ENCODE measurements around the gene CFAP410. TPM values are rescaled to one million over a fixed set of nuclear protein-coding genes. Genes with fewer than 3 reads are reported as not detected.

The CFAP410 gene
- total RNA-seq, 1 donor from 2014 or later: 20.6 TPM

GRCh38 chr21:44324106-44324853 lies 14.9 kb downstream of the CFAP410 start:
- H3K9me3 Mint-ChIP-seq (ENCODE audit: unreplicated experiment): no peaks in the 10 kb centered on the region
- H3K27me3 Mint-ChIP-seq (ENCODE audit: unreplicated experiment): peaks cover 6% of the 10 kb centered on the region
- H3K4me3 Mint-ChIP-seq (ENCODE audit: unreplicated experiment): no peak overlapping the region
- H3K36me3 Mint-ChIP-seq (ENCODE audit: unreplicated experiment): no peaks in the 10 kb centered on the region
- H3K27ac Mint-ChIP-seq (ENCODE audit: unreplicated experiment): no peak overlapping the region
- no peak for DNase-seq
- H3K4me1 Mint-ChIP-seq (ENCODE audit: low read depth, unreplicated experiment): no peaks in the 10 kb centered on the region
- TF ChIP-seq, protein P1, sequence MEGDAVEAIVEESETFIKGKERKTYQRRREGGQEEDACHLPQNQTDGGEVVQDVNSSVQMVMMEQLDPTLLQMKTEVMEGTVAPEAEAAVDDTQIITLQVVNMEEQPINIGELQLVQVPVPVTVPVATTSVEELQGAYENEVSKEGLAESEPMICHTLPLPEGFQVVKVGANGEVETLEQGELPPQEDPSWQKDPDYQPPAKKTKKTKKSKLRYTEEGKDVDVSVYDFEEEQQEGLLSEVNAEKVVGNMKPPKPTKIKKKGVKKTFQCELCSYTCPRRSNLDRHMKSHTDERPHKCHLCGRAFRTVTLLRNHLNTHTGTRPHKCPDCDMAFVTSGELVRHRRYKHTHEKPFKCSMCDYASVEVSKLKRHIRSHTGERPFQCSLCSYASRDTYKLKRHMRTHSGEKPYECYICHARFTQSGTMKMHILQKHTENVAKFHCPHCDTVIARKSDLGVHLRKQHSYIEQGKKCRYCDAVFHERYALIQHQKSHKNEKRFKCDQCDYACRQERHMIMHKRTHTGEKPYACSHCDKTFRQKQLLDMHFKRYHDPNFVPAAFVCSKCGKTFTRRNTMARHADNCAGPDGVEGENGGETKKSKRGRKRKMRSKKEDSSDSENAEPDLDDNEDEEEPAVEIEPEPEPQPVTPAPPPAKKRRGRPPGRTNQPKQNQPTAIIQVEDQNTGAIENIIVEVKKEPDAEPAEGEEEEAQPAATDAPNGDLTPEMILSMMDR (IDR thresholded peaks at IDR 0.05; ENCODE audit: partially characterized antibody, unreplicated experiment): no peak

DNA sequence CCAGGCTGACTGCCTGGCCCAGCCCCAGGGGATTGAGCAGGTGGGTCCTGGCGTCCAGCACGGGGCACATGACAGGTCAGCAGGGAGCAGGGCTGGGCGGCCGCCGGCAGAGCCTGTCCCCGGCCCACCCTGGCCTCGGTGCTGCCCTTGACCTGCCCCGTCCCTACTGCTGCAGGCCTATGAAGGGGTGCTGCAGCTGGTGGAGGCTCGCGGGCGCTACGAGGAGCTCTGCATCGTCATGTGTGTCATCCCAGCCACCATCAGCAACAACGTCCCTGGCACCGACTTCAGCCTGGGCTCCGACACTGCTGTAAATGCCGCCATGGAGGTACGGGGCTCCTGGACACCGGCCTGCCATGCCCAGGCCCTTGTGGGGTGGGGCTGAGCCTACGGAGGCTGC lies 15.6 kb downstream of the CFAP410 start:
- Mint-ChIP-seq H3K4me3 (ENCODE audit: unreplicated experiment) (no peak overlapping the region), H3K36me3 (ENCODE audit: unreplicated experiment) (no peaks in the 10 kb centered on the region), H3K4me1 (ENCODE audit: low read depth, unreplicated experiment) (no peaks in the 10 kb centered on the region), H3K9me3 (ENCODE audit: unreplicated experiment) (no peaks in the 10 kb centered on the region), H3K27me3 (ENCODE audit: unreplicated experiment) (peaks cover 5% of the 10 kb centered on the region), H3K27ac (ENCODE audit: unreplicated experiment) (no peak overlapping the region)
- TF ChIP-seq, protein P1 (IDR thresholded peaks at IDR 0.05; ENCODE audit: partially characterized antibody, unreplicated experiment): no peak
- no peak for DNase-seq

DNA sequence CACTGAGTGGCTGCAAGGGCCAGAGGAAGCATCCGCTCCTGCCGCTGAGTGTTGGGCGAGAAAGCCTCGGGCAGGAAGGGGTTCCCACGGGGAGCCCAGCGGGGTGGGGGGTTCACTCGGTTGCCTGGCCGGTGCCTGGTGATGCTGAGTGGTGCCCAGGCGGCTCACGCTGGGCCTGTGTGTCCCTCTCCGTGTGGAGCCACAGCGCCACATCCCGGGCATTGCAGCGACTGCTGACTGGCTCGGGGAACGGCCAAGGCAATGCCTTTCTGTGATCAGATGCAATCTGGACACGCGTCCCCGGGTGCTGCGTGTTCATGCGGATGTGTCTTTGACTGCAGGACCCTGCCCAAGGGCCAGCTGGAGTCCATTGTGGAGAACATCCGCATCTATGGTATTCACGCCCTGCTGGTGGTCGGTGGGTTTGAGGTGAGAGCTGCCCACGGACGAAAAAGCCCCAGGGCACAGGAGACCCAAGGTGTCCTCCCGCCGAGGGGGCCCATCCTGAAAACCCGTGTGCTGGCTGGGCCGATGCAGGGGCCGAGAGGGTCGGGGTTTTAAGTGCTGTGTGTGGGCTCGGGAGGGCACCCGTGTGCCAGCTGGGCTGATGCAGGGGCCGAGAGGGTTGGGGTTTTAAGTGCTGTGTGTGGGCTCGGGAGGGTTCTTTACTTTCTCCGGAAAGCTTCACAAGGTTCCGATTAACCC lies 16.4 kb downstream of the CFAP410 start:
- DNase-seq: no peak
- no peaks in the 10 kb centered on the region for H3K4me1 Mint-ChIP-seq (ENCODE audit: low read depth, unreplicated experiment)
- no peaks in the 10 kb centered on the region for H3K9me3 Mint-ChIP-seq (ENCODE audit: unreplicated experiment)
- no peak overlapping the region for H3K4me3 Mint-ChIP-seq (ENCODE audit: unreplicated experiment)
- TF ChIP-seq, protein P1 (IDR thresholded peaks at IDR 0.05; ENCODE audit: partially characterized antibody, unreplicated experiment): no peak
- peaks cover 2% of the 10 kb centered on the region for H3K27me3 Mint-ChIP-seq (ENCODE audit: unreplicated experiment)
- no peaks in the 10 kb centered on the region for H3K36me3 Mint-ChIP-seq (ENCODE audit: unreplicated experiment)
- H3K27ac Mint-ChIP-seq (ENCODE audit: unreplicated experiment): no peak overlapping the region

- no peak for DNase-seq
- Mint-ChIP-seq H3K27me3 (ENCODE audit: unreplicated experiment) (peaks cover 2% of the 10 kb centered on the region), H3K36me3 (ENCODE audit: unreplicated experiment) (no peaks in the 10 kb centered on the region), H3K27ac (ENCODE audit: unreplicated experiment) (no peak overlapping the region), H3K9me3 (ENCODE audit: unreplicated experiment) (no peaks in the 10 kb centered on the region), H3K4me3 (ENCODE audit: unreplicated experiment) (no peak overlapping the region), H3K4me1 (ENCODE audit: low read depth, unreplicated experiment) (no peaks in the 10 kb centered on the region)
- TF ChIP-seq, protein P1 (IDR thresholded peaks at IDR 0.05; ENCODE audit: partially characterized antibody, unreplicated experiment): no peak
Observed at GRCh38 chr21:44321846-44322450, 17.2 kb downstream of the CFAP410 start.
